Neural crest cell (in vitro differentiated cells): ENCODE data around the gene DAP3. TPM values are rescaled to one million over a fixed set of nuclear protein-coding genes. Genes with fewer than 3 reads are reported as not detected.
"Not testable (repeated sequence)": the region's sequence is repeated elsewhere in the genome, so short reads cannot be mapped to it uniquely, and the experiment has no call there.

Experiments used
- DNase-seq: peaks from one replicate; pipeline ENCODE4 v3.0.0; 2021; ENCODE audit warnings: low read depth, mixed read lengths, low spot score
- H3K27ac Mint-ChIP-seq: one replicate; pipeline ENCODE4 v1.8.0; 2021; ENCODE audit warnings: mild to moderate bottlenecking, mixed read lengths; ENCODE audit not compliant: unreplicated experiment
- H3K27me3 Mint-ChIP-seq: 2 replicates; pipeline ENCODE4 v1.8.0; 2021; ENCODE audit warnings: low read depth, mild to moderate bottlenecking, mixed read lengths
- H3K36me3 Mint-ChIP-seq: 2 replicates; pipeline ENCODE4 v1.8.0; 2021; ENCODE audit warnings: low read depth, mild to moderate bottlenecking, mixed read lengths
- H3K4me1 Mint-ChIP-seq: 2 replicates; pipeline ENCODE4 v1.8.0; 2021; ENCODE audit warnings: mixed read lengths
- H3K4me3 Mint-ChIP-seq: one replicate; pipeline ENCODE4 v1.8.0; 2021; ENCODE audit warnings: mild to moderate bottlenecking, mixed read lengths
- H3K9me3 Mint-ChIP-seq: 2 replicates; pipeline ENCODE4 v1.8.0; 2021; ENCODE audit warnings: mixed read lengths
- total RNA-seq: library from RNA; stranded (reverse); gene quantifications from 2 replicates; pipeline ENCODE4 v1.2.1, GENCODE V29; 2021
- TF ChIP-seq, protein P1 (sequence below): fragments of 200-600 bp; sonication (generic); conservative IDR thresholded peaks from 2 replicates; pipeline ENCODE4 v1.5.0; 2021; ENCODE audit warnings: antibody characterized with exemption, mild to moderate bottlenecking

Gene DAP3
- total RNA-seq, 1 donor from 2014 or later: 114 TPM

DNA sequence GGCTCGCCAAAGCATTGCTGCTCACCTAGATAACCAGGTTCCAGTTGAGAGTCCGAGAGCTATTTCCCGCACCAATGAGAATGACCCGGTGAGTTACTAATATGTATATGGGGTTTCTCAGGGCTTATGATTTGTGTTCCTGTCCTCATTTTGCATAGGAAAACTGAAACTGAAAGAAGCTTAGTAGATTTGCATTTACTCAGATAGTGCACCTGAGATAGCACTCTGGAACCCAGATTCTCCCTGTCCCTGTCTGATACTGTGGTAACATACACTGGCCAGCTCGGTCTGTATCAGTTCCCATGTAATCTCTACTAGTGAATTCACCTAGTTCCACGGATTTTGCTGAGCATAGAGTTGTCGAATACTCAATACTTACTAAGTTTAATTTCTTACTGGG is 28.1 kb downstream of the DAP3 start:
- no peak overlapping the region for H3K27ac Mint-ChIP-seq
- H3K4me3 Mint-ChIP-seq: no peak overlapping the region
- H3K27me3 Mint-ChIP-seq: no peaks in the 10 kb centered on the region
- peaks cover 6% of the 10 kb centered on the region for H3K36me3 Mint-ChIP-seq
- no peak for DNase-seq
- no peaks in the 10 kb centered on the region for H3K9me3 Mint-ChIP-seq
- TF ChIP-seq, protein P1, sequence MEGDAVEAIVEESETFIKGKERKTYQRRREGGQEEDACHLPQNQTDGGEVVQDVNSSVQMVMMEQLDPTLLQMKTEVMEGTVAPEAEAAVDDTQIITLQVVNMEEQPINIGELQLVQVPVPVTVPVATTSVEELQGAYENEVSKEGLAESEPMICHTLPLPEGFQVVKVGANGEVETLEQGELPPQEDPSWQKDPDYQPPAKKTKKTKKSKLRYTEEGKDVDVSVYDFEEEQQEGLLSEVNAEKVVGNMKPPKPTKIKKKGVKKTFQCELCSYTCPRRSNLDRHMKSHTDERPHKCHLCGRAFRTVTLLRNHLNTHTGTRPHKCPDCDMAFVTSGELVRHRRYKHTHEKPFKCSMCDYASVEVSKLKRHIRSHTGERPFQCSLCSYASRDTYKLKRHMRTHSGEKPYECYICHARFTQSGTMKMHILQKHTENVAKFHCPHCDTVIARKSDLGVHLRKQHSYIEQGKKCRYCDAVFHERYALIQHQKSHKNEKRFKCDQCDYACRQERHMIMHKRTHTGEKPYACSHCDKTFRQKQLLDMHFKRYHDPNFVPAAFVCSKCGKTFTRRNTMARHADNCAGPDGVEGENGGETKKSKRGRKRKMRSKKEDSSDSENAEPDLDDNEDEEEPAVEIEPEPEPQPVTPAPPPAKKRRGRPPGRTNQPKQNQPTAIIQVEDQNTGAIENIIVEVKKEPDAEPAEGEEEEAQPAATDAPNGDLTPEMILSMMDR: no peak
- peaks cover 4% of the 10 kb centered on the region for H3K4me1 Mint-ChIP-seq

DNA sequence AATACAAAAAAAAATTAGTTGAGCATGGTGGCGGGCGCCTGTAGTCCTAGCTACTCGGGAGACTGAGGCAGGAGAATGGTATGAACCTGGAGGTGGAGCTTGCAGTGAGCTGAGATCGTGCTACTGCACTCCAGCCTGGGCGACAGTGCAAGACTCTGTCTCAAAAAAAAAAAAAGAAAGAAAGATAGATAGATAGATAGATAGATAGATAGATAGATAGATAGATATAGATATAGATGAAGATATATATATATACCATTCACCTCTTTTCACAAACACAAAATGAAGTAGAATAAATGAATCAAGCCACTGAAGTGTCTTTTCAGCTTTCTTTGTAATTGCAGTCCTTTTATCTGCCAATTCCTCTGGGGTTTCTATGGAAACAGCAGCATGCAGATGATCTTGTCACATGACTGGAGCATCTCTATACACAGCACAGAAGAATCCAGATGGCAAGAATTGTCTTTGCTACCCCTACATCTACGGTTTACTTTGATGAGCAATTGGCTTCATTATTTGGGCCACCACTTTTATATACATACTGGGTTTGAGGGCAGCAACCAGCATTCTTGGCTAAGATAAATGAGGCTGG is 29.7 kb downstream of the DAP3 start:
- H3K4me1 Mint-ChIP-seq, DNase-seq, H3K27me3 Mint-ChIP-seq, H3K4me3 Mint-ChIP-seq, H3K9me3 Mint-ChIP-seq, H3K36me3 Mint-ChIP-seq: not testable (repeated sequence)
- H3K27ac Mint-ChIP-seq: peak overlapping the region; percentile 50

DNA sequence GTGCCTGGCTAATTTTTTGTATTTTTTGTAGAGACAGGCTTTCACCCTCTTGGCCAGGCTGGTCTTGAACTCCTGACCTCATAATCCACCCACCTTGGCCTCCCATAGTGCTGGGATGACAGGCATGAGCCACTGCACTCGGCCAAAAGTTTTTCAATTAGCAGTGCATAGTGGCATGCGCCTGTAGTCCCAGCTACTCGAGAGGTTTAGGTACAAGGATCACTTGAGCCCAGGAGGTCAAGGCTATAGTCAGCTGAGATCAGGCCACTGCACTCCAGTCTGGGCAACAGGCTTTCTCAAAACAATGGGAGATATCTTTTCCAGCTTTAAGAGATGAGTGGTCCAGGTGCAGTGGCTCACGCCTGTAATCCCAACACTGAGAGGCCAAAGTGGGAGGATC is 30.8 kb downstream of the DAP3 start:
- H3K27me3 Mint-ChIP-seq: no peaks in the 10 kb centered on the region
- peaks cover 6% of the 10 kb centered on the region for H3K36me3 Mint-ChIP-seq
- peaks cover 4% of the 10 kb centered on the region for H3K4me1 Mint-ChIP-seq
- TF ChIP-seq, protein P1: no peak
- DNase-seq: no peak
- H3K27ac Mint-ChIP-seq: no peak overlapping the region
- no peaks in the 10 kb centered on the region for H3K9me3 Mint-ChIP-seq
- no peak overlapping the region for H3K4me3 Mint-ChIP-seq

GRCh38 chr1:155725142-155725541 is 36.3 kb downstream of the DAP3 start:
- no peak for DNase-seq
- Mint-ChIP-seq H3K36me3 (no peaks in the 10 kb centered on the region), H3K4me3 (no peak overlapping the region), H3K9me3 (no peaks in the 10 kb centered on the region), H3K27me3 (no peaks in the 10 kb centered on the region), H3K4me1 (peaks cover 6% of the 10 kb centered on the region), H3K27ac (no peak overlapping the region)
- TF ChIP-seq, protein P1: no peak

DNA sequence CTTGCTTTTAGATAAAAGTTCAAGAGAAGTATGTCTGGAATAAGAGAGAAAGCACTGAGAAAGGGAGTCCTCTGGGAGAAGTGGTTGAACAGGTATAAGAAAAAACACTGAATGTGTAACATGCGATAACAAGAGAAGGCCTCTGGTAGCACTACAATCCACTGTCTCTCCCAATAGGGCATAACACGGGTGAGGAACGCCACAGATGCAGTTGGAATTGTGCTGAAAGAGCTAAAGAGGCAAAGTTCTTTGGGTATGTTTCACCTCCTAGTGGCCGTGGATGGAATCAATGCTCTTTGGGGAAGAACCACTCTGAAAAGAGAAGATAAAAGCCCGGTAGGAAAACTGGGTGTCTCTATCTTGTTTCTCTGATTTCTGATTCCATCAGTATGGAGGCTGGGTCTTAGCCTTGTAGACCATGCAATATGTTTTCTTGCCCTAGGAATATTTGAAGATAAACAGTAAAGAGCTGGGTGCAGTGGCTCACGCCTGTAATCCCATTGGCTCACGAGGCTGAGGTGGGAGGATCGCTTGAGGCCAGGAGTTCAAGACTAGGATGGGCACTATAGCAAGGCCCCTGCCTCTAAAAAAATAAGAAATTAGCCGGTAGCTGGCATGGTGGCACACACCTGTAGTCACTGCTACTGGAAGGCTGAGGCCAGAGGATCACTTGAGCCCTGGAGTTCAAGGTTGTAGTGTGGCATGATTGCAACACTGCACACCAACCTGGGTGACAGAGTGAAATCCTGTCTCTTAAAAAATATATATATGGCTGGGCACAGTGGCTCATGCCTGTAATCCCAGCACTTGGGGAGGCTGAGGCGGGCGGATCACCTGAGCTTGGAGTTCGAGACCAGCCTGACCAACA is 40.4 kb downstream of the DAP3 start:
- H3K27me3 Mint-ChIP-seq: no peaks in the 10 kb centered on the region
- peaks cover 3% of the 10 kb centered on the region for H3K36me3 Mint-ChIP-seq
- TF ChIP-seq, protein P1: peak; percentile 78
- H3K4me3 Mint-ChIP-seq: no peak overlapping the region
- no peaks in the 10 kb centered on the region for H3K9me3 Mint-ChIP-seq
- H3K4me1 Mint-ChIP-seq: peaks cover 6% of the 10 kb centered on the region
- H3K27ac Mint-ChIP-seq: no peak overlapping the region
- peak; percentile 57 for DNase-seq

GRCh38 chr1:155740995-155741394 is 52.1 kb downstream of the DAP3 start:
- Mint-ChIP-seq H3K4me3 (peak overlapping the region; percentile 59), H3K36me3 (peaks cover 5% of the 10 kb centered on the region), H3K27ac (no peak overlapping the region), H3K4me1 (peaks cover 6% of the 10 kb centered on the region), H3K27me3 (no peaks in the 10 kb centered on the region), H3K9me3 (no peaks in the 10 kb centered on the region)
- TF ChIP-seq, protein P1: no peak
- DNase-seq: no peak
